CD4-positive, alpha-beta T cell treated with Interleukin-6 for 4 hours (primary cell): ENCODE data around the gene SLC38A10.

Experiments
- DNase-seq: peaks from one replicate; pipeline ENCODE4 v3.0.0-alpha.2; 2020; ENCODE audit warnings: mixed read lengths

SLC38A10 gene

GRCh38 chr17:81251709-81252301 is 43.3 kb downstream of the SLC38A10 start:
- DNase-seq, result no peak

GRCh38 chr17:81251094-81251708 is 43.9 kb downstream of the SLC38A10 start:
- DNase-seq, result no peak

- DNase-seq, result no peak
Observed at GRCh38 chr17:81250286-81251093, 44.6 kb downstream of the SLC38A10 start.

- DNase-seq, result no peak
Observed at GRCh38 chr17:81249223-81250040, 45.7 kb downstream of the SLC38A10 start.

- DNase-seq, result no peak
Observed at GRCh38 chr17:81248649-81249048, 46.5 kb downstream of the SLC38A10 start.

GRCh38 chr17:81247339-81247990 is 47.6 kb downstream of the SLC38A10 start:
- no peak for DNase-seq

GRCh38 chr17:81246679-81247338 is 48.3 kb downstream of the SLC38A10 start:
- DNase-seq, result no peak

GRCh38 chr17:81246343-81246670 is 48.8 kb downstream of the SLC38A10 start:
- DNase-seq, result no peak

- DNase-seq, result no peak
Observed at GRCh38 chr17:81245665-81246342, 49.3 kb downstream of the SLC38A10 start.

- no peak for DNase-seq
Observed at GRCh38 chr17:81245024-81245664, 50.0 kb downstream of the SLC38A10 start.

- DNase-seq, result no peak
Observed at GRCh38 chr17:81244358-81245023, 50.6 kb downstream of the SLC38A10 start.

- DNase-seq, result no peak
Observed at GRCh38 chr17:81243333-81243664, 51.8 kb downstream of the SLC38A10 start.

GRCh38 chr17:81242421-81243332 is 52.4 kb downstream of the SLC38A10 start:
- no peak for DNase-seq

- DNase-seq, result peak; percentile 68
Observed at GRCh38 chr17:81241648-81242420, 53.3 kb downstream of the SLC38A10 start.

GRCh38 chr17:81241203-81241602 is 53.9 kb downstream of the SLC38A10 start:
- DNase-seq, result no peak

- DNase-seq, result no peak
Observed at GRCh38 chr17:81240761-81241160, 54.3 kb downstream of the SLC38A10 start.

GRCh38 chr17:81239714-81240555 is 55.2 kb downstream of the SLC38A10 start:
- DNase-seq, result peak; percentile 23
